NCI-H1417 treated with DMSO at 0.1 percent for 48 hours (cell line): Measurements from ENCODE around the gene CDH20.
"Not testable (repeated sequence)": the region's sequence is repeated elsewhere in the genome, so short reads cannot be mapped to it uniquely, and the experiment has no call there.

ENCODE experiments used
- DNase-seq: peaks from one replicate; lab custom pipeline; 2025; lab: John Stamatoyannopoulos, UW

CDH20 gene

DNA sequence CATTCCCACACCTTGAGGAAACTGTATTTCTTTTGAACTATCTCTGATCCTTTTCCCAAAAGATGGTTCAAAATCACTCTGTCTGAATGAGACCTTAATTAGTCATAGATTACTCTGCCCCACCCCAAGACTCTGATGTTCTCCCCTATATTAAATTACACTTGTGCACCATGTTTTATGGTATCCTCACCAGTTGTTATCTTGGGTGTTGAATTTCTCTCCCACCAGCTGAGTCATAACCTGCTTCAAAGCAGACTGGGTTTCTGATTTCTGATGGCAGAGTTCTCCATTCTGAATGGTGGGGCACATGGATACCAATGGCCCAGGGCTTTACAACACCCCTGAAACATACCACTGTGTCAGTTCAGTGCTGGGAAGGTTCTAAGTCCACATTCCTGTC, 15.0 kb downstream of the CDH20 start:
- DNase-seq = no peak

DNA sequence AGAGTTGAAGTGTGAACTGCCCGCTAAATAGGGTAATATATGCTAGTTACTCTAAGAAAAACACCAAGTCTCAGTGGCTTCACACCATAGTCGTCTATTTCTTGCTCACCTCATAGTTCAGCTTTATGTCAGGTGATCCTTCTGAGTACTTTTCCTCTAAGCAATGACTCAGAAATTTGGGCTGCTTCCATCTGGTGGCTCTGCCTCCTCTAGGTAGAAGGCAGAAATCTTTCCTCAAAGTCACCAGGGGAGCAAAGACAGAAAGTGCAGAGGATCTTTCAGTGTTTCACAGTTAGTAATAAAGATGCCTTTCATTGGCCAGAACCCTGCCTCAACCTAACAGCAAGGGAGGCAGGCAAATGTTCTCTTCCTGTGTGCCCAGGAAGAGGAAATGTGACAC, 17.3 kb downstream of the CDH20 start:
- DNase-seq = no peak

GRCh38 chr18:61352059-61352458, 18.8 kb downstream of the CDH20 start:
- no peak for DNase-seq

DNA sequence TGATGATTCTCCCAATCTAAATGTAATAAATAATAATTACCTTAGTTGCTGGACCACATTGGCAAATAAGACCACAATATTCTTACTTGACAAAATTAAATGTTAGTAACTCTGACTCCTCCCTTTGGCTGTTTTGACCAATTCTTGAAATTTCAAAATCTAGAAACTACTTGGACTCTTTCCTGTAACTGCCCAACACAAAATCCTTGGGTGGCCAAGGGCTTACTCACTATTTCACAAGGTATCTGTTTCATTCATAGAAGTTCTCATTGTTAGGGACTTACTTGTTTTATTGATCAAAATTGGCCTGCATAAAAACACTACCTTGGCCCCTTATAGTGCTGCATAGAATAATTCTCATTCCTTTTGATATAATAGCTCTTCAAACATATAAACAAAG, 19.4 kb downstream of the CDH20 start:
- no peak for DNase-seq

- DNase-seq = no peak
Measured at GRCh38 chr18:61360404-61361383, 27.5 kb downstream of the CDH20 start.

DNA sequence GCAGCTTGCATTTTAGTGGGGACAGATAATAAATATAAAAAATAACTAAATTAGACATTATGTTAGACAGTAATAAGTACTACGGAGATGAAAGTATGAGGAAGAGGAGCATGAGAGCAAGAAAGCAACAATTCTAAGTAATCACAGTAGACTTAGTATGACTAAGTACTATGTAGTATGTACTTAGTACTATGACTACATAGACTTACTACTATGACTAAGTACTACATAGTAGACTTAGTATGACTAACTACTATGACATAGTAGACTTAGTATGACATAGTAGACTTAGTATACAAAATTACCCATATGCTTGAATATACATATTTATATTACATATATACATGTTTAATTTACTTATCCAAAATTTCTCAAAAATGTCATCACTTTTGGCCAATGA, 29.3 kb downstream of the CDH20 start:
- no peak for DNase-seq

DNA sequence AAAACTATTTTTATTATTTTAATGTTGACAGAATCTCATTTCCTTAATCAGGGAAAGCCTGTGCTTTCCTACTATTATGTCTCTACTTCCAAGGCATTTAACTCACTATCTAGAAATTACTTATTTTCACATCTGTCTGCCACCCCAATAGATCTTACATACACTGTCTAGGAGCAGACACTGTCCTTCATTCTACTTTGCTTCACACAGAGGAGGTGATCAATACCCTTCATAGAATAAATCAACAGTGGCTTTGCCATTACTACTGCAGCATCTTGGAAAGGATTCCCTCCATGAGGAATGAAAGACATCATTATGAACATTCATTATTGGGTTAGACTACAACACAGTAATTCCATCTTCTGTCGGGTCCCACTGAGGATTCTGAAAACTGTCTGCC, 31.7 kb downstream of the CDH20 start:
- DNase-seq = no peak

GRCh38 chr18:61368001-61368400, 34.8 kb downstream of the CDH20 start:
- DNase-seq = no peak

GRCh38 chr18:61369671-61370070, 36.4 kb downstream of the CDH20 start:
- DNase-seq = not testable (repeated sequence)

DNA sequence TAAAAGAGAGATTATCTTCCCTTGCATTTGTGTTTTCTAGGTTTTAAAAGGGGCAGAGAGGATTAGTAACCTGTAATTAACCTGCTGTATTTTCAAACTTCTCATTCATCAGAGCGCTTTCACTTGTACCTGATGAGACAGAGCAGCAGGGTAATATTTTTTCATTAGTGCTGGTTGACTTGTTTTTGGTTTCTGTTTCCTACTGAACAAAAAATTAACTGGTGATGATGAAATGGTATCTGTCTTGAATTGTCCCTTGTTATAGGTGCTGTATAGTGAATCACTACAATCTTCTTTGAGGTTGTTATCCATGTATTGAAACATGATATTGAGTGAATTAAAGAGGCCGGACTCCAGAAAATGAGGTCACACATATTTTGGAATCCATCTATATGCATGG, 37.9 kb downstream of the CDH20 start:
- peak; percentile 95 for DNase-seq

DNA sequence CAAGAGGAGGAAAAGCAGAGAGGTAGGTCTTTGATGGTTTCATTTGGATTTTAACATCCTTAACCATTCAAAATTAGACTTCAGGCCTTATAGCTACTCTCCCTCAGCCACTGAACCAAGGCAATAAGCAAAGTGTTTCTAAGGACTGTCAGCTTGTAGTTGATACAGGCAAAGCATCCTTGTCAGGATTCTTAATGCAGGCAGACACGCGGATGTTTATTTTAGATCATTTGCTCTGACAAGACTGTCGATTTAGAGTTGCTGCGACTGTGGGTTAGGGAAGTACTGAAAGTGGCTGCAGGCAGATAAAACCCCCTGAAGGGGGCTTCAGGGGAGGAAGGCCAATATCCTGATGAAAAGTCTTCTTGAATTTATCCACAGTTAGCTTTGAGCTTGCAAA, 46.6 kb downstream of the CDH20 start:
- no peak for DNase-seq

DNA sequence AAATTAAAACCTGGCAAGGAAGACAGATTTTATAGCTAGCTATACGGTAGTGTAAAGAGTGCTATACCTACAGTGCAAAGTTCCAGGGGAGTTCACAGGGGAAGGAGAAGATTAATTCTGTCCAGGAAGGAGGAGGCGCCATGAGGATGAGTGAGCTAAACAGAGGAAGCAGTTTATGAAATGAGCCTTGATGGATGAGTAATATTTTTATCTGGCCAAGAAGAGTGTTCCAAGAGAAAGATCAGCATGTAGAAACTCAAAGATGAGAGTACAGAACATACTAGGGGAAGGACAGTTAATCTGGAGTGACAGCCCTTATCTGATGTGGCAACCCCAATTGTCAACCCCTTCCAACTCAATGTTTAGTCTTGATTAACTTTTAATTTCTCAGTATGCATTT, 54.8 kb downstream of the CDH20 start:
- DNase-seq = no peak

DNA sequence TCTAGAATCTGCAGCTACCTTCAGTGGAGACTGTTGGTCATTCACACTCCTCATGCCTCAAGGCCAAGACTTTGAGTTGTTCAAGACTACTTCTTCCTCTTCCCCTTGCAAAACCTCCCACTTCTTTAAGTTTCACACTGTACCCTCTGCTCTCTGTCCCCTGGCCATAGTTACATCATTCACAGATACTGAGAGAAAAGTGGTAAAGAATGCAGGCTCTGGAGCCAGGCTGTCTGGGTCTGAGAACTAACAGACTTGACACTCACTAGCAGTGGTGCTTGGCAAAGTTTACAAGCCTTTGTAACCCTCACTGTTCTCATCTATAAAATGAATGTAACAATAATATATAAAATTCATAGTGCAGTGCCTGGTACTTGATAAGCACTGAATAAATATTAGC, 61.8 kb downstream of the CDH20 start:
- DNase-seq = no peak

DNA sequence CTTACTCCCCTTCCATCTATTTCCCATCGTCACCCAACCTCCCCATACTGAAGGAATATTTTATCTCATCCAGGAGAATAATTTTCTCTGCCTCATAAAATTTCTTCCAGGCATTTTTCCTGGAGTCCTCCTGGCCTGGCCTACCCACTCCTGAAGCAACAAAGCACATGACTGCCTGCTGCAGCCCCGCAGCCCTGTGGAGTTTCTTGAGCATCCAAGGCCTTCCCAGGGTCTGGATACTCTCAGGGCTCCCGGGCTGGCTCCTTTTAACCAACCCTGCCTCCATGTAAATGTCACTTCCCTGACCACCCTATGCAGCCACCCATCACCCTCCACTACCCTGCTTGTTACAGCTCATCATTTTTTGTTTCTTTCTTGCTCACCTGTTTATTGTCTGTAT, 64.0 kb downstream of the CDH20 start:
- no peak for DNase-seq

DNA sequence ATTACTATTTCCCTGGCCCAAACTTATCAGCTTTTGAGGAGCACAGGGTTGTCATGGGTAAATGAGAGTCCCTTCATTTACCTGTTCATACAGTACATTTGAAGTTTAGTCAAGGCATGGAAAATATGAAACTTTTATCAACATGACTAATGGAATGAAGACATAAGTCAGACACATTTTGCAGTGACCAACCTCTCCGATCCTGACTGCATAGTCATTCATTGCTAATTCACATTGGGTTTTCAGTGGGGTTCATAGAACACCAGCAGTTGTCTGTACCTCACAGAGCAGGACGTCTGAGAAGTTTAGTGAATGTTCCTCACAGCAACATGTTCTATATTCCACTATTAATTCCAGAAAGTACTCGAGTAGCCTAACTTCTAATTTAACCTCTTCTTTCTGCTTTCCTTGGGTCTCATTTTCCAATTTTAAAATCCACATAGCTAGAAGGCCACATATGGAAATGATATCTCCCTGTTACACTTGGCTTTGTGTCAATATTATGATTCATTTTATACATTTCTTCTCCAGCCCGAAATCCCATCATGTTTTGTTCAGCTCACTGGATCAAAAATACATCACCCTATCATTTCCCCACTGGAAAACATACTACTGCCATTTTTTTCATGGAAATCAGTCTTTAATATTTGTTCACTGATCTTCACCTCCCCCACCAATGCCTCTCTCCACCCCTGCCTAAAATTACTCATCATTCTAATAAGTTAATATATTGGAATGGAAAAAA, 65.9 kb downstream of the CDH20 start:
- DNase-seq = no peak

DNA sequence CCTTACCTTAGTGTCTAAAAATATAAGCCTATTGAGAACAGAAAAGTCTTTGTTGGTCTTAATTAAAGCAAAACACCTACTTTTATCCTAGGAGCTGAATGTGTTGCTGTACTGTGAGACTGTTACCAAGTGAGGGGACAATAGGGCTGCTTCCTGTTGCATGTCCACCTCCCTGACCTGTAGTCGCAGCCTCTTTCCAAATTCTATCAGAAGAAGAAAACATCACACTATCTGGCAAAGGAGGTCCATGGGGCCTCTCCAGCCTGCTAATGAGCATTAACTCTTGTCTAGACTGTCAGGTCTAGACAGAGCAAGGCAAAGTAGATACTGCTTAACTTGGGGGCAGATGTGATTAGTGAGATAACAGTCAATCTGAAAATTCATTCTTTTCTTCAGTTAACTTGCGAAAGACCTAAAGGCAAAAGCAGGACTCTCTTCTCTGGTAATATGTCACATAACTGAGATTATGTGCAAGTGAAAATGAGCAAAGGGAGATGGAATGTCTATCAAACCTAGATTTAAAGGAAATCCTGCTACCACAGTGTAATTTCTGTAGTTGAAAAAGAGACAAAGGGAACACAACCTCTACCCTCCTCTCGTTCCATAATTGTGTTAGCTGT, 66.9 kb downstream of the CDH20 start:
- no peak for DNase-seq

- DNase-seq = no peak
Measured at GRCh38 chr18:61400716-61401115, 67.5 kb downstream of the CDH20 start.

- DNase-seq = no peak
Measured at GRCh38 chr18:61402726-61403125, 69.5 kb downstream of the CDH20 start.

DNA sequence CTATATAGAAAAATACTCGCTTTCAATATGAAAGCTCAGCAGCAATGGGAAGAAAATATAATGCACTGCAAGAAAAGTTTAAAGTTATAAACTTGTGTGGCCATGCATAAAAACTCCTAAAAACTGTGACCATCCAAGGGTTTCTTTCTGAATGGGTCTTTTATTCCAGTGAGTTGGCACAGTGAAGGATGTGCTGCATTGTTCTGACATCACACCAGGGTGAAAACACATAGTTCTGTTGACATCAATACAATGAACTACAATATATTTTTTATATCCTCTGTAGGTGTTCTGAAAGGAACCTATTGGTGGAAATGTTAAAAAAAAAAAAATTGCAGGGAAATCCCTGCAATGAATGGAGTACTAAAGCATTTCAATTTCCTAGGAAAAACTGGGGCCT, 80.2 kb downstream of the CDH20 start:
- no peak for DNase-seq

GRCh38 chr18:61414086-61414485, 80.9 kb downstream of the CDH20 start:
- DNase-seq = no peak

GRCh38 chr18:61419763-61420162, 86.5 kb downstream of the CDH20 start:
- DNase-seq = no peak

GRCh38 chr18:61420218-61420885, 87.1 kb downstream of the CDH20 start:
- DNase-seq = no peak
